Keratinocyte (primary cell): ENCODE data around the gene RUFY2. TPM values are rescaled to one million over a fixed set of nuclear protein-coding genes. Genes with fewer than 3 reads are reported as not detected.
"Not testable (repeated sequence)": the region's sequence is repeated elsewhere in the genome, so short reads cannot be mapped to it uniquely, and the experiment has no call there.

Experiments used
- DNase-seq: peaks from one replicate; pipeline ENCODE4 v3.0.0-alpha.2; 2011; ENCODE audit warnings: low read depth, missing footprints, low spot score
- FAIRE-seq: peaks from 2 replicates; lab custom pipeline; 2011; peaks lifted over from hg19 to GRCh38; lab: Jason Lieb, UNC
- H2AFZ ChIP-seq: 2 replicates; pipeline ENCODE4 v1.6.0; 2012; ENCODE audit warnings: low read length, control low read depth, inconsistent platforms; ENCODE audit not compliant: control insufficient read depth
- H3K27ac ChIP-seq: 2 replicates; pipeline ENCODE4 v1.5.1; 2011; ENCODE audit warnings: low read length; ENCODE audit not compliant: control insufficient read depth, insufficient read depth
- H3K27me3 ChIP-seq: 3 replicates; pipeline ENCODE4 v1.6.0; 2011; ENCODE audit warnings: low read length; ENCODE audit not compliant: control insufficient read depth, insufficient read depth; ENCODE audit errors: extremely low read depth
- H3K36me3 ChIP-seq, 2 experiments: 2 replicates in 1 of 2; 3 replicates in 1 of 2; pipeline ENCODE4 v1.5.1; 2011; ENCODE audit warnings: low read length in 2 of 2, mild to moderate bottlenecking in 1 of 2; ENCODE audit not compliant: control insufficient read depth in 2 of 2, insufficient read depth in 2 of 2; ENCODE audit errors: extremely low read depth in 1 of 2
- H3K4me1 ChIP-seq: 3 replicates; pipeline ENCODE4 v1.5.1; 2011; ENCODE audit warnings: low read length; ENCODE audit not compliant: control insufficient read depth, insufficient read depth; ENCODE audit errors: extremely low read depth
- H3K4me2 ChIP-seq: 3 replicates; pipeline ENCODE4 v1.6.0; 2011; ENCODE audit warnings: low read depth, low read length; ENCODE audit not compliant: control insufficient read depth, insufficient read depth; ENCODE audit errors: extremely low read depth
- H3K4me3 ChIP-seq, 3 experiments: fragments of 200-600 bp in 1 of 3; sonication (generic) in 1 of 3; 2 replicates in 2 of 3; 3 replicates in 1 of 3; pipeline ENCODE4 v1.5.1; 2011 to 2016; ENCODE audit warnings: low read length in 3 of 3, mild to moderate bottlenecking in 3 of 3, control low read depth in 2 of 3, inconsistent platforms in 1 of 3, low read depth in 1 of 3, mixed read lengths in 1 of 3, mixed run types in 1 of 3, moderate library complexity in 1 of 3; ENCODE audit not compliant: control insufficient read depth in 2 of 3, insufficient read depth in 2 of 3; ENCODE audit errors: extremely low read depth in 1 of 3
- H3K79me2 ChIP-seq: 2 replicates; pipeline ENCODE4 v1.6.0; 2012; ENCODE audit warnings: low read length; ENCODE audit not compliant: control insufficient read depth, insufficient read depth
- H3K9ac ChIP-seq: 3 replicates; pipeline ENCODE4 v1.6.0; 2011; ENCODE audit warnings: low read length; ENCODE audit not compliant: control insufficient read depth, insufficient read depth; ENCODE audit errors: extremely low read depth
- H3K9me1 ChIP-seq: 3 replicates; pipeline ENCODE4 v1.6.0; 2011; ENCODE audit warnings: low read length; ENCODE audit not compliant: control insufficient read depth, insufficient read depth; ENCODE audit errors: extremely low read depth
- H3K9me3 ChIP-seq: 2 replicates; pipeline ENCODE4 v1.5.1; 2012; ENCODE audit warnings: low read depth, low read length; ENCODE audit not compliant: control insufficient read depth
- H4K20me1 ChIP-seq: 3 replicates; pipeline ENCODE4 v1.6.0; 2011; ENCODE audit warnings: low read length; ENCODE audit not compliant: control insufficient read depth, insufficient read depth; ENCODE audit errors: extremely low read depth
- EZH2 ChIP-seq: IDR thresholded peaks from one replicate; pipeline ENCODE4 v1.6.1; 2012; ENCODE audit warnings: inconsistent platforms, mild to moderate bottlenecking, low read length, moderate library complexity
- dilution Hi-C: fragments of 300-500 bp; cut with MboI; formaldehyde crosslinking; loops from one replicate; pipeline ENCODE4 v1.7.0; 2020; ENCODE audit warnings: low sequenced_read_pairs; ENCODE audit not compliant: extremely low pct_ligation_motif_present
- polyA plus RNA-seq, 5 experiments: library from polyadenylated mRNA; depleted of rRNA in 3 of 5; stranded (reverse) in 3 of 5; stranded (forward) in 1 of 5; unstranded in 1 of 5; fragments of >200 nt; gene quantifications; 1 replicate in 1 of 5; 2 replicates in 3 of 5; 3 replicates in 1 of 5; pipeline versions ENCODE4 v1.2.1 to v1.2.3, GENCODE V29; 2011 to 2012; ENCODE audit warnings: missing spikeins in 2 of 5, low read depth in 1 of 5, low replicate concordance in 1 of 5
- TF ChIP-seq, protein P1 (sequence below), 3 experiments: IDR thresholded peaks in 1 of 3; conservative IDR thresholded peaks in 1 of 3; optimal IDR thresholded peaks in 1 of 3; 2 replicates in 2 of 3; 3 replicates in 1 of 3; pipeline versions ENCODE3 to v1.5.1; 2011; ENCODE audit warnings: low read length in 3 of 3, mild to moderate bottlenecking in 3 of 3, moderate library complexity in 2 of 3, control low read depth in 1 of 3, inconsistent platforms in 1 of 3; ENCODE audit not compliant: insufficient read depth in 2 of 3; ENCODE audit errors: extremely low read depth in 1 of 3

Gene RUFY2
- polyA plus RNA-seq, 1 donor (not counting 4 experiments of a cell fraction or from before 2014, with no cell fraction given) = 15.6 TPM

DNA sequence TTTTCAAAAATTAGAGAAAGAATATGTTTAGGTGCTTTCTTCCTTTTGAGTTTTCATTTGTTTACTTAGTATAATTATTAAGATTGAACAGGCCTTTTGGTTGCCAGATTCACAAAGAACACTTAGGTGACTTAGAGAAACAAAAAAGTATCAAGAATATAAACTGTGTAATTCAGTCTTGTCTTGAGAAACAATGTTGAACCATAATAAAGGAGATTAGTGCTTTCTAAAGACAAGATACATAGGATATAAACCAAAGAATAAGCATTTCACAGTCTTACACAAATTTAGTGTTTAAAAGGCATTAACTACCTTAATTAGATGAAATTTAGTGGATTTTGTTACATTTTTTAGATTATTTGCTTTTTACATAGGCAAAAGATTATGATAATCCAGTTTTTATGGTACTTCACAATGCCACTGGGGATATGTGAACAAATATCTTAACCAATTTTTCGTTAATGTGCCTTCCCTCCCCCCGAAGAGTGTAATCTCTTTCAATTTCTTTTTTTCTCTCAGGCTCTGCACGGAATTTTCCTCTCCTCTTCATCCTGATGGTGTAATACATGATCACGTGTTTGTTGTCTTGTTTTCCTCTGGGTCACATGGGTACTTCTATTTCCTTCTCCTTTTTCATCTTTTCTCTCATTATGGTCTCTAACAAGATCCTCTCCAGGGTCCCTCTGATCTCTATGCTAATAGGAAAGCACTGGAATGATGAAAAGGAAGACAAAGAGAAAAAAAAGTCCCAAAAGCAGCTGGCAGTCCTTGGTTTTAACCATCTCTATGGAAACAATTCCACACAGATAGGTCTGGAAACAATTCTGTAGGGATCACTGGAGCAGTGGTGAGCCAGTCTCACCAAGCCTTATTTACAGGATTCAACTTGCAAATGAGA, 78.9 kb downstream of the RUFY2 start:
- H3K27ac ChIP-seq = peak overlapping the region; percentile 76
- H3K4me3 ChIP-seq = peak overlapping the region in 2 of 3 experiments; percentile 16 to 47
- TF ChIP-seq, protein P1, sequence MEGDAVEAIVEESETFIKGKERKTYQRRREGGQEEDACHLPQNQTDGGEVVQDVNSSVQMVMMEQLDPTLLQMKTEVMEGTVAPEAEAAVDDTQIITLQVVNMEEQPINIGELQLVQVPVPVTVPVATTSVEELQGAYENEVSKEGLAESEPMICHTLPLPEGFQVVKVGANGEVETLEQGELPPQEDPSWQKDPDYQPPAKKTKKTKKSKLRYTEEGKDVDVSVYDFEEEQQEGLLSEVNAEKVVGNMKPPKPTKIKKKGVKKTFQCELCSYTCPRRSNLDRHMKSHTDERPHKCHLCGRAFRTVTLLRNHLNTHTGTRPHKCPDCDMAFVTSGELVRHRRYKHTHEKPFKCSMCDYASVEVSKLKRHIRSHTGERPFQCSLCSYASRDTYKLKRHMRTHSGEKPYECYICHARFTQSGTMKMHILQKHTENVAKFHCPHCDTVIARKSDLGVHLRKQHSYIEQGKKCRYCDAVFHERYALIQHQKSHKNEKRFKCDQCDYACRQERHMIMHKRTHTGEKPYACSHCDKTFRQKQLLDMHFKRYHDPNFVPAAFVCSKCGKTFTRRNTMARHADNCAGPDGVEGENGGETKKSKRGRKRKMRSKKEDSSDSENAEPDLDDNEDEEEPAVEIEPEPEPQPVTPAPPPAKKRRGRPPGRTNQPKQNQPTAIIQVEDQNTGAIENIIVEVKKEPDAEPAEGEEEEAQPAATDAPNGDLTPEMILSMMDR (optimal IDR thresholded peaks at IDR 0.05 in 1 of 3, IDR thresholded peaks at IDR 0.05 in 1 of 3, conservative IDR thresholded peaks at IDR 0.05 in 1 of 3; ENCODE audit: extremely low read depth in 1 of 3, insufficient read depth in 2 of 3, low read length in 3 of 3) = no peak
- no peak for TF ChIP-seq EZH2
- no peaks in the 10 kb centered on the region for H3K9me1 ChIP-seq
- H2AFZ ChIP-seq = peak overlapping the region; percentile 85
- peaks cover 13% of the 10 kb centered on the region for H3K79me2 ChIP-seq
- H3K4me1 ChIP-seq = peaks cover 31% of the 10 kb centered on the region
- DNase-seq (no peak), FAIRE-seq (no peak)
- peaks cover under 1% of the 10 kb centered on the region for H4K20me1 ChIP-seq
- peak overlapping the region; percentile 41 for H3K9ac ChIP-seq
- H3K27me3 ChIP-seq = no peaks in the 10 kb centered on the region
- H3K4me2 ChIP-seq = peak overlapping the region; percentile 71
- dilution Hi-C loops = no loop called here
- no peaks in the 10 kb centered on the region for H3K9me3 ChIP-seq
- H3K36me3 ChIP-seq = no peaks in the 10 kb centered on the region

DNA sequence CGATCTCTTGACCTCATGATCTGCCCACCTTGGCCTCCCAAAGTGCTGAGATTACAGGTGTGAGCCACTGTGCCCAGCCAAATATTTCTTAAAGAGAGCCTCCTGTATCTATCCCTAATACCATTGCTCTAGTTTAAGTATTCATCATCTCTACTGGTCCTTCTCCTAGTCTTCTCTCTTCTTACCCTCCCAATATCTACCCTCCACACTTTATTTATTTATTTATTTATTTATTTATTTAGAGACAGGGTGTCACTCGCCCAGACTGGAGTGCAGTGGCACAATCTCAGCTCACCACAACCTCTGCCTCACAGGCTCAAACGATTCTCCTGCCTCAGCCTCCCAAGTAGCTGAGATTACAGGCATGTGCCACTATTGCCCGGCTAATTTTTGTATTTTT, 82.7 kb downstream of the RUFY2 start:
- H3K36me3 ChIP-seq, DNase-seq, H3K9ac ChIP-seq, H3K79me2 ChIP-seq, H3K27me3 ChIP-seq, H2AFZ ChIP-seq, dilution Hi-C loops, H3K27ac ChIP-seq, H3K4me2 ChIP-seq, H3K9me1 ChIP-seq, H3K9me3 ChIP-seq, H3K4me3 ChIP-seq, FAIRE-seq, H4K20me1 ChIP-seq: not testable (repeated sequence)
- peaks cover 18% of the 10 kb centered on the region for H3K4me1 ChIP-seq
